Fibroblast of skin of left quadriceps (primary cell): ENCODE data around the gene ZPR1.
"Not testable (repeated sequence)": the region's sequence is repeated elsewhere in the genome, so short reads cannot be mapped to it uniquely, and the experiment has no call there.

Source experiments
- DNase-seq, 2 experiments: peaks; one replicate each; pipeline ENCODE4 v3.0.0-alpha.2; 2013; ENCODE audit warnings: low read depth in 2 of 2

The ZPR1 gene

GRCh38 chr11:116787786-116788486 is at the start of gene ZPR1:
Gene ZPR1, minus strand, starts transcription at chr11:116788023. Its CDS starts 33 bp downstream, at chr11:116787990.
- DNase-seq = peak in 1 of 2 experiments; percentile 24

- DNase-seq = no peak
Measured at GRCh38 chr11:116836632-116836991, 48.8 kb upstream of the ZPR1 start.

GRCh38 chr11:116835791-116836631 is 48.2 kb upstream of the ZPR1 start:
- peak; percentile 88 to 89 for DNase-seq

GRCh38 chr11:116835042-116835772 is 47.4 kb upstream of the ZPR1 start:
- DNase-seq = no peak

GRCh38 chr11:116834535-116835041 is 46.8 kb upstream of the ZPR1 start:
- DNase-seq = not testable (repeated sequence)

- DNase-seq = no peak
Measured at GRCh38 chr11:116833816-116834534, 46.2 kb upstream of the ZPR1 start.

- no peak for DNase-seq
Measured at GRCh38 chr11:116833491-116833815, 45.6 kb upstream of the ZPR1 start.

GRCh38 chr11:116832350-116833290 is 44.8 kb upstream of the ZPR1 start:
- DNase-seq = no peak

GRCh38 chr11:116831790-116832349 is 44.0 kb upstream of the ZPR1 start:
- DNase-seq = no peak

GRCh38 chr11:116830184-116830912 is 42.5 kb upstream of the ZPR1 start:
- no peak for DNase-seq

- DNase-seq = peak; percentile 34 to 42
Measured at GRCh38 chr11:116829525-116830183, 41.8 kb upstream of the ZPR1 start, which contains the start of gene APOC3. Gene APOC3, plus strand, starts transcription at chr11:116829907. Its CDS starts 676 bp downstream, at chr11:116830583.

GRCh38 chr11:116828632-116829524 is 41.1 kb upstream of the ZPR1 start:
- DNase-seq = no peak

GRCh38 chr11:116827461-116827860 is 39.6 kb upstream of the ZPR1 start:
- DNase-seq = no peak

- DNase-seq = no peak
Measured at GRCh38 chr11:116826751-116827431, 39.1 kb upstream of the ZPR1 start.

GRCh38 chr11:116825854-116826750 is 38.3 kb upstream of the ZPR1 start:
- DNase-seq = no peak

- no peak for DNase-seq
Measured at GRCh38 chr11:116825434-116825833, 37.6 kb upstream of the ZPR1 start.
